DOHH2 (cell line): ENCODE data around the gene HOXA6.

ENCODE experiments used
- EZH2phosphoT487 ChIP-seq: fragments of 200-600 bp; sonication (generic); IDR thresholded peaks from 2 replicates; pipeline ENCODE4 v1.6.1; 2017; ENCODE audit warnings: borderline replicate concordance, mild to moderate bottlenecking, antibody characterized with exemption, low read length, moderate library complexity, mixed read lengths
- TF ChIP-seq, protein P1 (sequence below): fragments of 200-600 bp; sonication (generic); IDR thresholded peaks from one replicate; pipeline ENCODE4 v1.5.1; 2014; ENCODE audit warnings: antibody characterized with exemption, mild to moderate bottlenecking, low read depth, low read length; ENCODE audit not compliant: poor library complexity, severe bottlenecking

DNA sequence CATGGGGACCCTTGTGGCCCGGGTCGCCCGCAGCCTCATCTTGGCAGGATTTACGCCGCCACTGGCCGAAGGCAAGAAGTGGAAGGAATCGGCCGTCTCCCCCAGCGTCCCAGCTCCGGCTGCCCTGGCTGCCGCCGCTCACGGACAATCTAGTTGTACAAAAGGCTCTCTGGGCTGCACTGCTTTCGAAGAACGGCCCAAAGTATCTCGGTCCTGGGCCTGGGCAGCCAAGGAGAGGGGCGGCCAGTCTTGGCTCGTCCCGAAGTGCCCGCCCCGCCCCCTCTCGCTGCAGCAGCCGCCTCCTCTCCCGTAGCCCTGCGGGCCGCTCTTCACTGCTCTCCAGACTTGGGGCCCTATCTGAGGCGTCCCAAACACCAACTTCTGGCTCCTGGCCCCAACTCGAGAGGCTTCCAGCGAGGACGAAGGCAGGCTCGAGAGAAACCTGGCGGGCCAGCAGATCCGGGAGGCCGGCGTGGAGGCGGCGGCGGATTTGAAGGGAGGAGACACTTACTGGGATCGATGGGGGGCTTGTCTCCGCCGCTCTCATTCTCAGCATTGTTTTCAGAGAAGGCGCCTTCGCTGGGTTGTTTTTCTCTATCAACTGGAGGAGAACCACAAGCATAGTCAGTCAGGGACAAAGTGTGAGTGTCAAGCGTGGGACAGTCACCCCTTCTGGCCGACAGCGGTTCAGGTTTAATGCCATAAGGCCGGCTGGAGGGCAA is 17.0 kb upstream of the HOXA6 start:
- no peak for TF ChIP-seq EZH2phosphoT487
- TF ChIP-seq, protein P1, sequence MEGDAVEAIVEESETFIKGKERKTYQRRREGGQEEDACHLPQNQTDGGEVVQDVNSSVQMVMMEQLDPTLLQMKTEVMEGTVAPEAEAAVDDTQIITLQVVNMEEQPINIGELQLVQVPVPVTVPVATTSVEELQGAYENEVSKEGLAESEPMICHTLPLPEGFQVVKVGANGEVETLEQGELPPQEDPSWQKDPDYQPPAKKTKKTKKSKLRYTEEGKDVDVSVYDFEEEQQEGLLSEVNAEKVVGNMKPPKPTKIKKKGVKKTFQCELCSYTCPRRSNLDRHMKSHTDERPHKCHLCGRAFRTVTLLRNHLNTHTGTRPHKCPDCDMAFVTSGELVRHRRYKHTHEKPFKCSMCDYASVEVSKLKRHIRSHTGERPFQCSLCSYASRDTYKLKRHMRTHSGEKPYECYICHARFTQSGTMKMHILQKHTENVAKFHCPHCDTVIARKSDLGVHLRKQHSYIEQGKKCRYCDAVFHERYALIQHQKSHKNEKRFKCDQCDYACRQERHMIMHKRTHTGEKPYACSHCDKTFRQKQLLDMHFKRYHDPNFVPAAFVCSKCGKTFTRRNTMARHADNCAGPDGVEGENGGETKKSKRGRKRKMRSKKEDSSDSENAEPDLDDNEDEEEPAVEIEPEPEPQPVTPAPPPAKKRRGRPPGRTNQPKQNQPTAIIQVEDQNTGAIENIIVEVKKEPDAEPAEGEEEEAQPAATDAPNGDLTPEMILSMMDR = no peak
